SK-MEL-5 (cell line): ENCODE data around the gene CBLL1. TPM values are rescaled to one million over a fixed set of nuclear protein-coding genes. Genes with fewer than 3 reads are reported as not detected.
A peak's percentile ranks its signal among the peaks of the same experiment; 100 is the strongest.

ENCODE experiments used
- DNase-seq: peaks from one replicate; pipeline ENCODE4 v3.0.0-alpha.2; 2016; ENCODE audit warnings: low read depth, low spot score
- in situ Hi-C: cut with HindIII; loops from 2 replicates; pipeline ENCODE4 v1.10.0; 2016; ENCODE audit warnings: low sequenced_read_pairs, high pct_unique_total_duplicates, low pct_unique_long_range_greater_than_20kb
- polyA plus RNA-seq, 2 experiments: library from polyadenylated mRNA; depleted of rRNA; stranded (reverse); fragments of >200 nt; gene quantifications; 2 replicates each; pipeline ENCODE4 v1.2.3, GENCODE V29; 2015
- total RNA-seq: library from RNA; depleted of rRNA; stranded (reverse); fragments of >200 nt; shearing (Covaris generic); gene quantifications from 2 replicates; pipeline ENCODE4 v1.2.3, GENCODE V29; 2014; rRNA removed

CBLL1 gene, protein sequence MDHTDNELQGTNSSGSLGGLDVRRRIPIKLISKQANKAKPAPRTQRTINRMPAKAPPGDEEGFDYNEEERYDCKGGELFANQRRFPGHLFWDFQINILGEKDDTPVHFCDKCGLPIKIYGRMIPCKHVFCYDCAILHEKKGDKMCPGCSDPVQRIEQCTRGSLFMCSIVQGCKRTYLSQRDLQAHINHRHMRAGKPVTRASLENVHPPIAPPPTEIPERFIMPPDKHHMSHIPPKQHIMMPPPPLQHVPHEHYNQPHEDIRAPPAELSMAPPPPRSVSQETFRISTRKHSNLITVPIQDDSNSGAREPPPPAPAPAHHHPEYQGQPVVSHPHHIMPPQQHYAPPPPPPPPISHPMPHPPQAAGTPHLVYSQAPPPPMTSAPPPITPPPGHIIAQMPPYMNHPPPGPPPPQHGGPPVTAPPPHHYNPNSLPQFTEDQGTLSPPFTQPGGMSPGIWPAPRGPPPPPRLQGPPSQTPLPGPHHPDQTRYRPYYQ
- 51.0 and 54.7 TPM in 2 replicates for total RNA-seq
- 31.2 and 37.3 TPM in 2 replicates for polyA plus RNA-seq (2015; cell fraction: cytosol; rRNA removed)
- polyA plus RNA-seq (2015; cell fraction: nucleus; rRNA removed) = 37.4 and 41.2 TPM in 2 replicates

DNA sequence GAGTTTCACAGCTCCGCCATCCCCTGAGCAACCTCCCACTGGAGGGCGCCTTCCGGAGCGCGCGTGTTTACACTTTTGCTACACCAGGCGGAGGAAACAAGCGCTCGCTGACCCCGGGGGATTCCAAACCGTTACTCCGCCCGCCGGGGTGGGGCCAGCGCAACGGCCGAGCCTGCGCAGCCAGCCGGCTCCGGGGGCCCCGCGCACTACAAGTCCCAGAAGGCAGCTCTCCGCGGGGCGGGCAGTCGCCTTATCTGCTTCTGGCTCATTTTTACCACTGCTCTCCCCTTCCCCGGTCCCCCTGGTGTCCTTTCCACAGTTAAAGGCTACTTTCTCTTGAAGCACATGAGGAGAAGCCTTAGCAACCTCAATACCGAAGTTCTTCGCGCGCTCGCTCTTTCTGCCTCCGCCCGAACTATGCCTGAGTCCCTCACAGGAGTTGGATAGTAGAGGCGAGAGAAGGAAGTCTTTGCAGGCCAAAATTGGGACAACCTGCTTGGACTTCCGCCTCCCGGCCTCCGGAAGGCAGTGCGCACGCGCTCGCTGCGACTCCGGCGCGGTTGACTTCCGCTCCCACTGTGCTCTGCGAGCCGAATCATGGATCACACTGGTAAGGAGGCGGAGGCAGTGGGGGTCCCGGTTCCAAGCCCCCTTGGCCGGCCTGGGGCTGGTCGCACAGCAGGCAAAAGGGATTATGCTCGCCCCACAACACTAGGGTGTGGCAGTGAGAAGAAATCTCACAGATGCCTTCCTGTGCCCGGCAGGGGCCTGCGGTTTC, at the start of gene CBLL1:
Gene CBLL1 (plus strand): TSS at position 576 of the 778 bp plus-strand sequence. CDS start 22 bp downstream, at position 598.
- in situ Hi-C loops = no loop called here
- DNase-seq = peak; percentile 98

DNA sequence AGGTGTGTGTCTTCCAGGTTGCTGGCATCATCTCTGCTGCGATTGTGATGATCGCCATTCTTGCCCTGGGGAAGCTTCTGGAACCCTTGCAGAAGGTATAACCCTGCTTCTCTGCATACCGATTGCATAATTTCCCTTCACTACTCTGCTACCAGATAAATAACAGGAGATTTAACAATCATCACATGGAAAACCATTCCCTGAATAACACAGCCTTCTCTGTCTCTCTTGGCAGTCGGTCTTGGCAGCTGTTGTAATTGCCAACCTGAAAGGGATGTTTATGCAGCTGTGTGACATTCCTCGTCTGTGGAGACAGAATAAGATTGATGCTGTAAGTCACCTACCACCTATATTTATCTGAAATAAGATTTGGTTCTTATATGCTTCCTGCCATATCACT, 49.6 kb upstream of the CBLL1 start:
- DNase-seq = peak; percentile 97
- in situ Hi-C loops = no loop called here

DNA sequence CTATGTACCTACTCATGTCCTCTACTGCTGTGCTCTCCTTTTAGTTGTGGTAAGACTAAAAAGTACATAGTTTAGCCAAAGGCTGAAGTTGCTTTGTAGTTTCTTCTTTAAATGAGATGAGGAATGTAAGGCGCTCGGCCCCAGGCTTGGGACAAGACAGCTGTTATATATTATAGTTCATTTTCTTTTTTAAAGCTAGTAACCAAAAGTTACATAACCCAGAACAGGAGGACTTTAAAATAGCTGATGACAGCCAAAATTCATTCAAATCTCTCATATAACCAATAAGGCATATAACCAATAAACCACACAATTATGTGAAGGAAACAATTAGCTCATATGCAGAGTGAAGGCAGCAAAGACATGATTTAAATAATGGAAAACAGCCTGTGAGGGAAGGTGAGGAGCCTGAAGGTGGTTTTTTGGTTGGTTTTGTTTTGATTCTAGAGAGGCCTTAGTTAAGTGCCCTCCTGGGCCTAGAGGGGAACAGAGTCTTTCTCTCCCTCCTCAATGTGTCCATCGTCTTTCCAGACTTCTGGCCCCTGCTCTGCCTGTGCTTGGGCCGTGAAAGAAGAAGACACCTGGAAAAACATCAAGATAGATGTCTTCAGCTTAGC, 47.5 kb upstream of the CBLL1 start:
- in situ Hi-C loops = no loop called here
- DNase-seq = no peak

DNA sequence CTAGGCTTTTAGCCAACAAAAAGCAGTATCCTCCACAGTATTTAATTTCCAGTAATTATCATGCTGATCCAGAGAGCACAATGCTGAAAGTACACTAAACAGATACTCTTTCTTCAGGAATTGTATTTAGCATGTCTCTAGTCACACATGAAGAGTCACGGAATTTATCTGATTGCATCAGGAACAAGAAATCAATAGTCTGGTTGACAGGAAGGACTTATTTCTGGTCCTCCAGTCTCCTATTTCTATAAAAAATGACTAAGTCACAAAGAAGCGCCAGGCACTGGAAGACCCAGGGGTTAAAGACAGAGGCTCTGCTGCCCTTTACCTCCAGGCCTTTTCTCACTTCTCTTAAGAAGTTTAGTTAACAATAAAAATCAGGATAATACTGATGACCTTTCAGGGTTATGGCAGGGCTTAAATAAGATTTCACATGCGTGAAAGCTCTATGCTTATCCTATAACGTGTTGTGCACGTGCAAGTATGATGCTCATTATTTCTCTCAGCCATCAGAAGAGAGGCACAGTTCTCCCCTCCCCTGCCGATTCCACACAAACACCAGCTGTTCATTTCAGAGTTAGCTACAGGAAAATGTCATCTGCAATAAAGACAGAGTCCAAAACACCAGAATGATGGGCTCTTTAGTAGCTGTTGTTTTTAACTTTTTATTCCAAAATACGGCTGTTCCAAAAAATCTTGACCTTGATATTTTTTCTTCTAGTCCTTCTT, 46.5 kb upstream of the CBLL1 start:
- in situ Hi-C loops = no loop called here

DNA sequence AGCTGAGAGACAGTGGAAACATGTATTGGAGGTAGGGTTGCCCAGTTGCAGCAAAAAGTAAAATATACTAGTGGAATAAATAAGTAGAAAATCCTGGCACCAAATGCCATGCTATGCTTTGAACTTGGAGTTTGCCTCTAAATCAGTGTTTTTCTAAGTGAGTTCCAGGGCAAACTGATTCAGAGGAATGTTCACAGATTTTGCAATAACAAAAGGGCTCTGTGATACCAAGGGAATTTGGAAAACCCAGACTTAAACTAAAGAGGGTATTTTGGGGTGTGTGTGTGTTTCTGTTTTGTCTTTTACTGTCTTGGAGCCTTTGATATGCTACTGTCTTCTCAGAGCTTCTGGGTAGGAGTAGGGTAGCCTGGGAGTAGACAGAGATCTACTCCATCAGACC, 43.4 kb upstream of the CBLL1 start:
- in situ Hi-C loops = loop anchor here (25.0 kb wide), 1 partner anchor 513 kb away; no protein-coding TSS in a partner anchor
- DNase-seq = no peak

More for the DNA sequence above, 46.5 kb upstream of the CBLL1 start:
- peak; percentile 65 for DNase-seq

DNA sequence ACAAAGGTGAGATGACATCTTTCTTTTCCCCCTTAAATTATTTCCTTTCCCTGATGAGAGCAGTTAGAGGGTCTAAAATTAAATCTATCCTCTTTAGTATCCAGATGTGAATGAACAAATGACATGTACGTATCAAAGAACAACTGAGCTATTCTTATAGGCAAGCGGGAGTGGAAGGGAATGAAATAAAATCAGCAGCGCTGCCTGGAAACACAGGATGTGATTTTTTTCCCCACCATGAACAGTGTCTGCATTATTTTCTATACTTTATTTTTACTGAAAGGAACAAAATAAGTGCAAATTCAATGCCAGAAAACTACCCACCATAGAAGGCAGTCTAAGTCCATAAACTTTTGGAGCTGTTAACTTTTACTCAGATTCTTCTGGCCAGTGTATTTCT, 42.8 kb upstream of the CBLL1 start:
- in situ Hi-C loops = loop anchor here (25.0 kb wide), 1 partner anchor 514 kb away; no protein-coding TSS in a partner anchor
- peak; percentile 88 for DNase-seq

DNA sequence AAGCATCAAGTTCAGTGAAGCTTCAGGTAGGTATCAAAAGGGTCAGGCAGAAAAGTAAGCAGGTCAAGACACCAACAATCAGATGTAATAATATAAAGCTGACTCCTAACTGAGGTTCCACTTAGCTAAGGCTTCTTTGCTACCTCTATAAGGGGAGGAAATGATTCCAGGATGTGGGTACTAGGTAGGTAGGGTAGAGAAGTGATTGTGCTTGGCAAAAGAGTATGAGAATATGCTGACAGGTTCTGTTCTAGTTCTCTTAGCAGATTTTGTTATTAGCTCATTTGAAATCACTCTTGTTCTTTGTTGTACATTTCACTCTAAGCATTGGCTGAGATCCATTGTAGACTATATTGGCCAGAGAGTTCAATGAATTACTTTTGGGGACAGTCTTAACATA, 40.7 kb upstream of the CBLL1 start:
- no peak for DNase-seq
- in situ Hi-C loops = loop anchor here (25.0 kb wide), 1 partner anchor 516 kb away; no protein-coding TSS in a partner anchor

DNA sequence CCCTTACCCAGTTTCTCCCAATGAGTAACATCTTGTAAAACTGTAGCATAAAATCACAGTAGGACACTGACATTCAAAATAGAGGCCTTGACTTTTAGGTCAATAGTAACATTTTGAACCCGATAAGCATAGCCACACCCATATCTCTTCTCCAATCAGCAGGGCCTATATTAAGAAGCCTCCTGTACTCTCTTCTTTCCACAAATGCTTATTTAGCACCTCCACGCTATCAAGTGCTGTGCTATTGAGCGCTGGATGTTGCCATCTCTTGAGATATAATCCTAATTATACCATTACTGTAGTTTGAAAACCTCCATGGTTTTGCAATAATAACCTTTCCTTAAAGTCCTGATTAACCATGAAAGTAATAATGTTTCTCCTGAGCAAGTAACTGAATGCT, 40.1 kb upstream of the CBLL1 start:
- in situ Hi-C loops = loop anchor here (25.0 kb wide), 1 partner anchor 517 kb away; no protein-coding TSS in a partner anchor
- no peak for DNase-seq

DNA sequence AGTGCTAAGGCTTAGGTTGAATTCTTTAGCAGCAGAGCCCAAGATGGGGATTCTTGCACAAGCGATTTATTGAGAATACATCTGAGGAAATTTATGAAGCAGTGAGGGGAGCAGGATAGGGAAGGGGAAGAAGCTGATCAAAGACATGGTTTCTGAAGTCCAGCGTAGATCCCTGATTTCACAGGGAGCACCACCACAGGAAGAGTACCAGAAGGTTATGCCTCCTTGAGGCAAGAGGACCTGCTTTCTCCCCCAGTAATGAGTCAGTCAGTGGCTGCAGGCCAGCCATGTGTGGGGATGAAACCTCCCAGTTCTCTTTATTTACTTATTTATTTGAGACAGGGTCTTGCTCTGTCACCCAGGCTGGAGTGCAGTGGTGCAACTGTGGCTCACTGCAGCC, 35.0 kb upstream of the CBLL1 start:
- no peak for DNase-seq
- in situ Hi-C loops = loop anchor here (25.0 kb wide), 1 partner anchor 522 kb away; no protein-coding TSS in a partner anchor

DNA sequence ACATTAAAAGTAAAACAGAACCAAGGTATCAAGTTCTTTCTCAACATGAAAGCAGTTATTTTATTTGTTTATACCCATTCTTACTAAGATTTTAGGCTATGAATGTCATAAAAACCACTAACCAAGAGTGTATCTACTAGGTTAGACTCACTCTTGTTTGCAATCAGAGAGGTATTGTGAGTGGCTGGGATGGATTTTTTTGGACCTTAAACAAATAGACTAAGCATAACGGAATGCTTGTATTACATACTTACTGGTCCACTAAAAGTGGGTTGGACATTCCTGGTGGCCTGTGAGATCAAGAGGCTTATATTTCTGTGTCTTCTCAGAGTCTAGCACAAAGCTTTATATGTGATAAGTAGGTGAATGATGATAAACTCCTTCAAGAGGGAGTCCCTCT, 32.6 kb upstream of the CBLL1 start:
- no peak for DNase-seq
- in situ Hi-C loops = loop anchor here (25.0 kb wide), 1 partner anchor 524 kb away; no protein-coding TSS in a partner anchor

DNA sequence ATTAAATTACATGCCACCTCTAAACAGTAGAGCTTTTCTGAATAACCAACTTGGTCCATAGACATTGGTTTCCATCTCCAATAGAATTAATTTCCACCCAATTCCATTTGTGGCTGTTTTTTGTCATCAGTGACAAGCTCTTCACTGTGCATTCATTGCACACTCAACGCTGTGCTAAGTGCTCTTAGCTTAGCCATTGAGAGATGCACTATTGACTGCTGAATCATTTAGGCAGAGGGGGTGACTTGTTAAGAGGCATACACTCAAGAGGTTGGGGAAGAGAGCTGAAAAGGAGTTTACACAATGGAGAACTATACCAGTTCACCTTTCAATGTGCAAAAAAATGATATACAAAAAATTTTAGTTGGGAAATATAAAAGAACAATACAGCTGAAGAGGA, 31.9 kb upstream of the CBLL1 start:
- no peak for DNase-seq
- in situ Hi-C loops = loop anchor here (25.0 kb wide), 1 partner anchor 525 kb away; no protein-coding TSS in a partner anchor

DNA sequence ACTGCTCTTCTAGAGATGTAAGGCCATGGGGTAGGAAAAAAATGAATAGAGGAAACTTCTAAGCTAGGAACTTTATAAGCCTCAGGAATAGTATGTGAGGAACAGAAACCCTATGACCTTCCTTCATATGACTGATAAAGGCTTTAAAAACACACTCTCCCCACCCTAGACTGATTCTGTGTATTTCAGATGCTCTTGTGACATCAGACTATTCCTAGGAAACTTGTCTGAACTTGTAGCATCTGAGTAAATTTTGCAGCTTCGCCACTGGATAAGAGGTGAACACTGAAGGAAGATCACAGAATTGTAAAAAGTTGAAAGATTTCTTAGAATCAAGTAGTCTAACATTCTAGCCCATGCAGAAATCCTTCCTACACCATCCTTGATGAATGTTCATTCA, 31.0 kb upstream of the CBLL1 start:
- in situ Hi-C loops = loop anchor here (25.0 kb wide), 1 partner anchor 526 kb away; no protein-coding TSS in a partner anchor
- DNase-seq = no peak

DNA sequence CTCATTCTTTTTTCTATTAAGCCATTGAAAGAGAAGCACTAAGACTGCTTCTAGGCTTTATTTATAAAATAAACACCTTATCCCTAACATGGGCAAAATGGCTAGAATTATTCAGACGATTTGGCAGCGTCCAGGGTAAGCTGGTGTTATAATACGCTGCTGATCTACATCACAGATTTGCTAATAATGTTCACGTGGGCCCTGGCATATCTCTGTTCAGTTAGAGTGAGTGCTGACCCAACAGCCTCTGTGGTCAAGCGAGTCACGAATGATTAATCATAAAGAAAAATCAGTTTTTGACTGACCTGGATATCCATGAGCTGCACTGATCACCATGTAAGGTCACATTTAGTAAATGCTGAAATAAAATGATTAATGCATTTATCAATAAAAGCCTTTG, 28.4 kb upstream of the CBLL1 start:
- no peak for DNase-seq
- in situ Hi-C loops = loop anchor here (25.0 kb wide), 1 partner anchor 528 kb away; no protein-coding TSS in a partner anchor

DNA sequence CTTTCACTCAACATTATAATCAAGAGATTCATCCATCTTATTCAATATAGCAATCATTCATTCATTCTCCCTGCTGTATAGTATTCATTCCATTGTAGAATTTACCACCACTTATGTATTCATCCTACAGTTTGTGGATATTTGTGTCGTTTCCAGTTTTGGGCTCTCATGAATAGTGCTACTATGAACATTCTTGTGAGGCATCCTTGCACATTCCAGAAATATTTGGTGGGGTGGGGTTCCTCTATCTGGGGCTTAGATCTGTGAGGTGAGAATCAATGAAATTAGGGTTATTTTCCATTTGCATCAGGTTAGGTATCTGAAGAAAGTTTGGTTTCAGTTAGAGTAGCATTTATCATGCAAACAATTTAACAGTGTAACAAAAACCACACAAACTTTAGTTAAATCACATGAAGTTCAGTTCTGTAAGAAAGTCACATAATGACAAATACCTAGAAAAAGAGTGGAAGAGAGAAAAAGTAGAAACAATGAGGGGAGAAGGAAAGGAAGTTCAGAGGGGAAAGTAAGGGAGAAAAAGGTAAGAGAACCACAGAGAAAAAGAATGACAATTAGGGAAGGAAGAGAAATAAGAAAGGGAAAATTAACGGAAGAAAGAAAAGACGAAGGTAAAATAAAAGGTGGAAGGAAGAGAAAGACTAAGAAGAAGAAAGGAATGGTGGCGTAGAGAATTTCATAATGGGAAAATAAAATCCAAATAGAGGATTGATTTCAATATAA, 25.3 kb upstream of the CBLL1 start:
- in situ Hi-C loops = loop anchor here (25.0 kb wide), 1 partner anchor 531 kb away; no protein-coding TSS in a partner anchor
- no peak for DNase-seq

DNA sequence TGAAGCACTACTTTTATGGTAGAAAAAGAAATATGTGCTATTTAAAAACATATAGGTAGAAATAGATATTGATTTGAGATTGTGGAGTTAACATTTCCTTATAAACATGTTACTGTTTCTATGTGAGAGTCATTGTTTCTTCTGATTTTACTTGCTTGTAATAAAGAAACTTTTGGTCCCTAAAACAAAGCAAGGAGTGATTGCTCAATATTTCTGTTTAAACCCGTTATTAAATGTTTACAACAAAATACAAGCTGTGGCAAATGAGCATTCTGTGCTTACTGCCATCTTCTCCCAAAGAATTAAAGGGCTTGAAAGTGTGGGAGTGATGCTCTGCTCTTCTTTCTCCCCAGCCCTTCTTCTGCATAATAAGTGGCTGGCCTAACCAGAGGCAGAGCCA, 22.7 kb upstream of the CBLL1 start:
- in situ Hi-C loops = loop anchor here (25.0 kb wide), 1 partner anchor 534 kb away; no protein-coding TSS in a partner anchor
- no peak for DNase-seq

DNA sequence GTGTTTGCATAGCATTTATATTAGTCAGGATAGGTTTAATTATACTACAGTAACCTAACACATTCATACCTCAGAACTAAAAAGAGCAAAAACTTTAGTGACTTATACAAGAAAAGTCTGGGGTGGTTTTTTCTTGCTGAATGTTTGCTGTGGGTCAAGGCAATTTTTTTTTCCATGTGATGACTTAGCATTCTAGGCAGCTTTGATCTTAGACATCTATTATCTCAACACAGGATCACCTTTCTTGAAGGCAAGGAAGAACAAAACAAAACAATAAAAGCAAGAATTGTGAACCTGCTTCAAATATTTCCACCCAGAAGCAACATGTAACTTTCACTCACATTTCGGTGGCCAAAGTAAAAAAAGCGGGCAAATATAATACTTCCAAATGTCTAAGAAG, 20.7 kb upstream of the CBLL1 start:
- in situ Hi-C loops = loop anchor here (25.0 kb wide), 1 partner anchor 536 kb away; no protein-coding TSS in a partner anchor

More for the DNA sequence above, 20.7 kb upstream of the CBLL1 start:
- no peak for DNase-seq
